Ramos (cell line): ENCODE measurements around the gene IDI1.

Experiments used
- in situ Hi-C: fragments of 300-500 bp; cut with MboI; formaldehyde crosslinking; loops from one replicate; pipeline ENCODE4 v1.14.3; 2022; ENCODE audit warnings: low sequenced_read_pairs; ENCODE audit not compliant: unreplicated experiment

The IDI1 gene

GRCh38 chr10:997266-998022, 51.5 kb downstream of the IDI1 start:
- in situ Hi-C loops: no loop called here

GRCh38 chr10:996031-996430, 52.9 kb downstream of the IDI1 start:
- in situ Hi-C loops: no loop called here

- in situ Hi-C loops: no loop called here
These were observed 53.4 kb downstream of the IDI1 start for GRCh38 chr10:995559-995926.

DNA sequence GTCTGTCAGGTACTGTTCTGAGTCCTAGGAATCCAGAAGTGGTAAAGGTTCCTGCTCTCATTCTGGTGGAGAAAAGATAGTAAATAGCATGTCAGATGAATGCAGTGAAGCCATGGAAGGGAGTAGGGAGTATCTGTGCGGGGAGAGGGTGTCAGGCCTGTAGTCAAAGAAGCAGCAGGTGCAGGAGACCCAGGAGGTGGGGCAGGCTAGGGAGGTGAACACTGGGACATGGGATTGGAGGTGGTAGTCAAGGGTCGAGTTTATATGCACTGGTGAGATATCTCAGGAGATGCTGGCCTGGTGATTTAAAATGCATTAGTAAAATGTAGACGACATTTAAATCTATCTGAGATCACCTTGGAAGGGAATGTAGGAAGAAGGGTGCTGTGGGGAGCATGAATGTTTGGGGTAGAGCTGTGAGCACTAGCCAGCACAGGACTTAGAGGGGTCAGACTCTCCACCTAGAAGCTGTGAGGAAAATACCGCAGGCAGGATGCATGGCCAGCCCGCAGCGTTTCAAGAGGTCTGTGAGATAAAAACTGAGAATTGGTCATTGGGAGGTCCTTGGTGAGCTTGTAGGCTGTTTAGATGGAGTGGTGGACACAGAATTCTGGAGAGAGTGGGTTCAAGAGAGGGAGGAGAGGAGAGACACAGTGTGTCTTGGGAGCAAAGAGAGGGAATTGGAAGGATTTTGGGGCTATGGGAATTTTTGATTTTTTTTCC, 53.9 kb downstream of the IDI1 start:
- in situ Hi-C loops: no loop called here

DNA sequence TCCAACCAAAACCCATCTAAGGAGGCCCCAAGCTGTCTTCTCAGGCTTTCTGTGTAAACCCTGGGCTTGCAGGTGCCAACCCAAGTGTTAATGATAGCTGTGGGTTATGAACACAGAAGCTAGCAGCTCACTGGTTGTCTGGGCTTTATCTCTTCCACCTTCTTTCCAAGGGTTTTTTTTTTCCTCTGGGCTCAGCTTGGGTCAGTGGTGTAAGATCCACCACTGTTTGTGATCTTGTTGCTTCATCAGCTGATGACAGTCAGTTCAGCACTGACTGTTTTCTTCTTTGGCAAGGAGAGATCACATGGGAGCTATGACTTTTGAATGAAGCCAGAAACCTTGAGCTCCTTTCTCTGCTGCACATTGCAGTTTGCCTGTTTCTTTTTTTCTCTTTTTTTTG, 56.0 kb downstream of the IDI1 start:
- in situ Hi-C loops: no loop called here

DNA sequence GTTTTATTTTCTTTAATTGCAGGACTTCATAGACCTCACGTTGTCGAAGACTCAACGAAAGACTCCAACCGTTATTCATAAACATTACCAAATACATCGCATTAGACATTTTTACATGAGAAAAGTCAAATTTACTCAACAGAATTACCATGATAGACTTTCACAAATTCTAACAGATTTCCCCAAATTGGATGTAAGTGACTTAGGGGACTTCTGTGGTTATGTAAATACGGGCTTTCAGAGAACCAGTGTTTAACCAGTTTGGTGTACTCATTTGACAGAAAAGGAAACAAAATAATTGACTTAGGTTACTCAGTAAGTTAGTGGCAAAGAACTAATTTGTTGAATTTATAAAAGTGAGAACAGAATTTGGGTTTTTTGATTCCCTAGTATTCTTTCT, 56.5 kb downstream of the IDI1 start:
- in situ Hi-C loops: no loop called here

DNA sequence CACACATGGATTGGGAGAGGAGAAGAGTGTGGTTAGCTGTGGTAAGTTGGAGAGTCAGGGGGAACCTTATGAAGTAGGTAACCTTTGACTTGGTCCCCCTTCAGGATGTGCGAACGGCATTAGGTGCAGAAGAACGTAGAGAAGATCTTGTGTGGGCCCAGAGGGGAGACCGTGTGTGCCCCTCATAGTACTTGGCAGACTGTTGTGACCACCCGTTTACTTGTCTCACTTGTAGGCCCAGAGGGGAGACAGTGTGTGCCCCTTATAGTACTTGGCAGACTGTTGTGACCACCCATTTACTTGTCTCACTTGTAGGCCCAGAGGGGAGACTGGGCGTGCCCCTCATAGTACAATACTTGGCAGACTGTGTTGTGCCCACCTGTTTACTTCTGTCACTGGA, 58.1 kb downstream of the IDI1 start:
- in situ Hi-C loops: no loop called here
